CD4-positive, alpha-beta memory T cell (primary cell): ENCODE data around the gene CBFB. TPM values are rescaled to one million over a fixed set of nuclear protein-coding genes. Genes with fewer than 3 reads are reported as not detected.

Experiments used
- CTCF ChIA-PET: fragments of 350-600 bp; sonication (Branson Sonifier 250); formaldehyde crosslinking; loops from one replicate; lab custom pipeline; 2021; ENCODE audit warnings: inconsistent platforms; ENCODE audit not compliant: partially characterized antibody; lab: Charles Lee
- POLR2A ChIA-PET: fragments of 350-600 bp; sonication (Branson Sonifier 250); formaldehyde crosslinking; loops from one replicate; lab custom pipeline; 2021; ENCODE audit not compliant: partially characterized antibody; lab: Charles Lee
- DNase-seq, 5 donors: peaks; one replicate each; pipeline versions ENCODE4 v3.0.0 to v3.0.0-alpha.2; 2020 to 2022; ENCODE audit warnings: mixed read lengths in 1 of 5
- H3K27ac ChIP-seq: one replicate; pipeline ENCODE4 v1.7.0; 2013; ENCODE audit warnings: low read depth, low read length
- H3K27me3 ChIP-seq: 2 replicates; pipeline ENCODE4 v1.7.0; 2013; ENCODE audit warnings: mild to moderate bottlenecking, low read length, moderate library complexity; ENCODE audit not compliant: insufficient read depth
- H3K36me3 ChIP-seq: 2 replicates; pipeline ENCODE4 v1.7.0; 2013; ENCODE audit warnings: mild to moderate bottlenecking, low read length, moderate library complexity; ENCODE audit not compliant: insufficient read depth
- H3K4me1 ChIP-seq: 2 replicates; pipeline ENCODE4 v1.7.0; 2013; ENCODE audit warnings: mild to moderate bottlenecking, low read length, moderate library complexity; ENCODE audit not compliant: insufficient read depth
- H3K4me3 ChIP-seq, 2 donors: one replicate each; pipeline ENCODE4 v1.7.0; 2013; ENCODE audit warnings: low read length in 2 of 2, mild to moderate bottlenecking in 1 of 2
- H3K9me3 ChIP-seq, 2 donors: one replicate each; pipeline ENCODE4 v1.7.0; 2013; ENCODE audit warnings: low read length in 2 of 2, control low read depth in 1 of 2; ENCODE audit not compliant: control insufficient read depth in 1 of 2
- H3K27ac Mint-ChIP-seq, 7 donors: one replicate each; pipeline ENCODE4 v1.8.0; 2020 to 2021; ENCODE audit warnings: mixed read lengths in 7 of 7, mild to moderate bottlenecking in 6 of 7, inconsistent platforms in 3 of 7, moderate library complexity in 3 of 7
- H3K27me3 Mint-ChIP-seq, 2 donors: one replicate each; pipeline ENCODE4 v1.8.0; 2020 to 2021; ENCODE audit warnings: mixed read lengths in 2 of 2
- H3K36me3 Mint-ChIP-seq, 2 donors: one replicate each; pipeline ENCODE4 v1.8.0; 2020 to 2021; ENCODE audit warnings: mixed read lengths in 2 of 2, inconsistent platforms in 1 of 2, mild to moderate bottlenecking in 1 of 2
- H3K4me1 Mint-ChIP-seq, 4 donors: one replicate each; pipeline ENCODE4 v1.8.0; 2020 to 2021; ENCODE audit warnings: mixed read lengths in 4 of 4, mild to moderate bottlenecking in 1 of 4
- H3K4me3 Mint-ChIP-seq, 8 donors: one replicate each; pipeline ENCODE4 v1.8.0; 2020 to 2021; ENCODE audit warnings: mixed read lengths in 8 of 8, mild to moderate bottlenecking in 7 of 8, moderate library complexity in 6 of 8, inconsistent platforms in 3 of 8
- H3K9me3 Mint-ChIP-seq, 8 donors: one replicate each; pipeline ENCODE4 v1.8.0; 2020 to 2021; ENCODE audit warnings: mixed read lengths in 8 of 8, mild to moderate bottlenecking in 5 of 8, inconsistent platforms in 3 of 8, moderate library complexity in 1 of 8
- intact Hi-C: fragments of 100-400 bp; cut with micrococcal nuclease; formaldehyde crosslinking; loops from one replicate; pipeline ENCODE4 v1.15.1; 2023
- polyA plus RNA-seq, 2 donors: library from polyadenylated mRNA; unstranded; fragments of 300-500 nt; fragmentation: Illumina TruSeq; gene quantifications; one replicate each; pipeline ENCODE4 v1.2.3, GENCODE V29; 2021
- total RNA-seq, 2 experiments: library from RNA; stranded (reverse); gene quantifications; one replicate each; pipeline ENCODE4 v1.2.3, GENCODE V29; 2021

Gene CBFB
- total and polyA plus RNA-seq, 4 experiments from 2014 or later = 102 to 112 (median 110) TPM

- peak in 4 of 5 donors; percentile 49 to 54 (median 52) for DNase-seq
- H3K4me1 Mint-ChIP-seq = peaks cover 21 to 48% (median 29%) of the 10 kb centered on the region in 4 donors
- peak overlapping the region; percentile 29 to 69 for H3K4me3 ChIP-seq
Measured at GRCh38 chr16:67150047-67150832, 121.3 kb downstream of the CBFB start.

More at GRCh38 chr16:67150047-67150832, 121.3 kb downstream of the CBFB start:
- Mint-ChIP-seq H3K27ac (peak overlapping the region in 1 of 7 donors; percentile 82), H3K36me3 (peaks cover 11 to 17% of the 10 kb centered on the region in 2 donors), H3K4me3 (peak overlapping the region in 7 of 8 donors; percentile 43 to 86 (median 83)), H3K27me3 (no peaks in the 10 kb centered on the region), H3K9me3 (peaks cover 0 to 5% (median 0%) of the 10 kb centered on the region in 8 donors)
- Histone ChIP-seq H3K27me3 (no peaks in the 10 kb centered on the region), H3K4me1 (peaks cover 27% of the 10 kb centered on the region), H3K27ac (peak overlapping the region; percentile 52), H3K9me3 (no peaks in the 10 kb centered on the region), H3K36me3 (peaks cover 4% of the 10 kb centered on the region)
- ChIA-PET CTCF (interaction anchor here (1.0 to 13.4 kb wide), 8 partner anchors 10 to 173 kb away, joined by 3 to 187 read pairs (median 6); partner anchors contain the start of genes FBXL8 and TRADD), POLR2A (interaction anchor here (0.7 to 7.2 kb wide), 17 partner anchors 13 to 174 kb away, joined by 3 to 174 read pairs (median 4); partner anchors contain the start of genes CBFB, FBXL8, HSF4 and NOL3)
- intact Hi-C loops = loop anchor here (1.0 to 2.0 kb wide), 2 partner anchors 9 to 41 kb away; partner anchors contain the start of genes FBXL8, PHAF1 and TRADD

Other genes starting within 250 kb of the CBFB start
- 1 to 10 TPM in 1 of 2 experiments, under 1 TPM in 1; 0.83 to 1.1 TPM for gene TERB1, start 227.6 kb upstream of the CBFB start, total RNA-seq
- not detected for gene TERB1, start 227.6 kb upstream of the CBFB start, polyA plus RNA-seq
- gene NAE1, start 198.2 kb upstream of the CBFB start, total RNA-seq = 10 to 100 TPM; 93.8 to 95.3 TPM
- 100 to 1,000 TPM in 1 of 2 donors, 10 to 100 TPM in 1; 70.4 to 101 TPM for gene NAE1, start 198.2 kb upstream of the CBFB start, polyA plus RNA-seq
- not detected for gene CA7, start 184.7 kb upstream of the CBFB start, total RNA-seq
- gene CA7, start 184.7 kb upstream of the CBFB start, polyA plus RNA-seq = not detected
- gene PDP2, start 148.6 kb upstream of the CBFB start, total RNA-seq = 10 to 100 TPM; 16.3 to 19.3 TPM
- 1 to 10 TPM; 2.4 to 4.0 TPM for gene PDP2, start 148.6 kb upstream of the CBFB start, polyA plus RNA-seq
- gene CDH16, start 110.3 kb upstream of the CBFB start, total RNA-seq = not detected
- gene CDH16, start 110.3 kb upstream of the CBFB start, polyA plus RNA-seq = not detected
- under 1 TPM; 0.29 to 0.58 TPM for gene RRAD, start 103.6 kb upstream of the CBFB start, total RNA-seq
- gene RRAD, start 103.6 kb upstream of the CBFB start, polyA plus RNA-seq = not detected
- 10 to 100 TPM; 72.7 to 75.0 TPM for gene CIAO2B, start 94.7 kb upstream of the CBFB start, total RNA-seq
- gene CIAO2B, start 94.7 kb upstream of the CBFB start, polyA plus RNA-seq = 100 to 1,000 TPM; 128 to 150 TPM
- gene CES2, start 93.6 kb upstream of the CBFB start, total RNA-seq = 10 to 100 TPM; 46.5 to 51.0 TPM
- gene CES2, start 93.6 kb upstream of the CBFB start, polyA plus RNA-seq = 10 to 100 TPM; 25.4 to 30.4 TPM
- under 1 TPM; 0.32 to 0.61 TPM for gene CES3, start 67.9 kb upstream of the CBFB start, total RNA-seq
- not detected for gene CES3, start 67.9 kb upstream of the CBFB start, polyA plus RNA-seq
- 10 to 100 TPM; 19.8 to 21.9 TPM for gene CES4A, start 40.6 kb upstream of the CBFB start, total RNA-seq
- 10 to 100 TPM in 1 of 2 donors, 1 to 10 TPM in 1; 4.1 to 12.2 TPM for gene CES4A, start 40.6 kb upstream of the CBFB start, polyA plus RNA-seq
- 10 to 100 TPM; 22.2 to 22.7 TPM for gene PHAF1, start 80.8 kb downstream of the CBFB start, total RNA-seq
- gene PHAF1, start 80.8 kb downstream of the CBFB start, polyA plus RNA-seq = 10 to 100 TPM in 1 of 2 donors, 1 to 10 TPM in 1; 7.5 to 16.1 TPM
- gene B3GNT9, start 121.8 kb downstream of the CBFB start, total RNA-seq = 10 to 100 TPM; 10.0 to 10.4 TPM
- gene B3GNT9, start 121.8 kb downstream of the CBFB start, polyA plus RNA-seq = 10 to 100 TPM; 10.0 to 11.8 TPM
- 100 to 1,000 TPM; 161 to 173 TPM for gene TRADD, start 130.8 kb downstream of the CBFB start, total RNA-seq
- 100 to 1,000 TPM; 221 to 285 TPM for gene TRADD, start 130.8 kb downstream of the CBFB start, polyA plus RNA-seq
- 10 to 100 TPM; 69.9 to 76.2 TPM for gene FBXL8, start 130.8 kb downstream of the CBFB start, total RNA-seq
- gene FBXL8, start 130.8 kb downstream of the CBFB start, polyA plus RNA-seq = 10 to 100 TPM; 19.2 to 26.5 TPM
- 10 to 100 TPM; 93.6 to 98.7 TPM for gene HSF4, start 135.6 kb downstream of the CBFB start, total RNA-seq
- under 1 TPM in 1 of 2 donors, not detected in 1; 0.37 TPM for gene HSF4, start 135.6 kb downstream of the CBFB start, polyA plus RNA-seq
- 10 to 100 TPM in 1 of 2 experiments, 1 to 10 TPM in 1; 9.6 to 12.5 TPM for gene NOL3, start 141.4 kb downstream of the CBFB start, total RNA-seq
- 1 to 10 TPM; 1.3 to 1.7 TPM for gene NOL3, start 141.4 kb downstream of the CBFB start, polyA plus RNA-seq
- gene MATCAP1, start 154.8 kb downstream of the CBFB start, total RNA-seq = 1 to 10 TPM; 8.6 to 9.0 TPM
- gene MATCAP1, start 154.8 kb downstream of the CBFB start, polyA plus RNA-seq = 1 to 10 TPM; 1.8 to 3.0 TPM
- gene EXOC3L1, start 161.0 kb downstream of the CBFB start, total RNA-seq = not detected
- under 1 TPM in 1 of 2 donors, not detected in 1; 0.21 TPM for gene EXOC3L1, start 161.0 kb downstream of the CBFB start, polyA plus RNA-seq
- 10 to 100 TPM; 87.3 to 91.3 TPM for gene E2F4, start 163.0 kb downstream of the CBFB start, total RNA-seq
- 10 to 100 TPM; 53.6 to 81.1 TPM for gene E2F4, start 163.0 kb downstream of the CBFB start, polyA plus RNA-seq
- 10 to 100 TPM; 10.1 to 10.6 TPM for gene ELMO3, start 170.0 kb downstream of the CBFB start, total RNA-seq
- gene ELMO3, start 170.0 kb downstream of the CBFB start, polyA plus RNA-seq = not detected
- gene TMEM208, start 198.0 kb downstream of the CBFB start, total RNA-seq = 10 to 100 TPM; 35.5 to 35.7 TPM
- 10 to 100 TPM; 84.3 to 99.1 TPM for gene TMEM208, start 198.0 kb downstream of the CBFB start, polyA plus RNA-seq
- 10 to 100 TPM; 56.0 to 63.3 TPM for gene FHOD1, start 218.3 kb downstream of the CBFB start, total RNA-seq
- 1 to 10 TPM; 3.3 to 5.9 TPM for gene FHOD1, start 218.3 kb downstream of the CBFB start, polyA plus RNA-seq
- 1 to 10 TPM; 1.7 to 2.1 TPM for gene SLC9A5, start 219.8 kb downstream of the CBFB start, total RNA-seq
- under 1 TPM in 1 of 2 donors, not detected in 1; 0.09 TPM for gene SLC9A5, start 219.8 kb downstream of the CBFB start, polyA plus RNA-seq